Fibroblast of lung (primary cell): ENCODE measurements around the gene PTCHD4. TPM values are rescaled to one million over a fixed set of nuclear protein-coding genes. Genes with fewer than 3 reads are reported as not detected.
A peak's percentile ranks its signal among the peaks of the same experiment; 100 is the strongest.
"Not testable (repeated sequence)": the region's sequence is repeated elsewhere in the genome, so short reads cannot be mapped to it uniquely, and the experiment has no call there.

Experiments
- DNase-seq, 2 donors: peaks; one replicate each; pipeline versions ENCODE4 v3.0.0 to v3.0.0-alpha.2; 2010; ENCODE audit warnings: low read depth in 2 of 2
- H2AFZ ChIP-seq: 2 replicates; pipeline ENCODE4 v1.5.1; 2012; ENCODE audit warnings: low read length, control low read depth, inconsistent platforms
- H3K27ac ChIP-seq: 2 replicates; pipeline ENCODE4 v1.5.1; 2011; ENCODE audit warnings: low read length, control low read depth; ENCODE audit not compliant: insufficient read depth
- H3K27me3 ChIP-seq: 2 replicates; pipeline ENCODE4 v1.5.1; 2011; ENCODE audit warnings: mild to moderate bottlenecking, low read length; ENCODE audit not compliant: control insufficient read depth, insufficient read depth
- H3K36me3 ChIP-seq: 2 replicates; pipeline ENCODE4 v1.5.1; 2011; ENCODE audit warnings: low read length; ENCODE audit not compliant: control insufficient read depth, insufficient read depth
- H3K4me1 ChIP-seq: 2 replicates; pipeline ENCODE4 v1.5.1; 2011; ENCODE audit warnings: low read length; ENCODE audit not compliant: control insufficient read depth, insufficient read depth; ENCODE audit errors: extremely low read depth
- H3K4me2 ChIP-seq: 2 replicates; pipeline ENCODE4 v1.5.1; 2011; ENCODE audit warnings: low read length, control low read depth; ENCODE audit not compliant: insufficient read depth; ENCODE audit errors: extremely low read depth
- H3K4me3 ChIP-seq, 4 experiments: fragments of 200-600 bp in 1 of 4; sonication (generic) in 1 of 4; replicated peaks in 1 of 4; 2 replicates each; pipeline ENCODE4 v1.5.1; 2011 to 2016; ENCODE audit warnings: low read length in 4 of 4, low read depth in 3 of 4, mild to moderate bottlenecking in 3 of 4, control low read depth in 2 of 4, inconsistent platforms in 1 of 4, mixed read lengths in 1 of 4; ENCODE audit not compliant: insufficient read depth in 1 of 4; ENCODE audit errors: control extremely low read depth in 1 of 4
- H3K79me2 ChIP-seq: 2 replicates; pipeline ENCODE4 v1.5.1; 2012; ENCODE audit warnings: mild to moderate bottlenecking, low read length, inconsistent platforms; ENCODE audit not compliant: control insufficient read depth, insufficient read depth
- H3K9ac ChIP-seq: 2 replicates; pipeline ENCODE4 v1.5.1; 2011; ENCODE audit warnings: mild to moderate bottlenecking, low read length, control low read depth; ENCODE audit not compliant: insufficient read depth
- H3K9me3 ChIP-seq: 2 replicates; pipeline ENCODE4 v1.5.1; 2012; ENCODE audit warnings: low read depth, low read length; ENCODE audit not compliant: control insufficient read depth, insufficient read depth
- H4K20me1 ChIP-seq: 2 replicates; pipeline ENCODE4 v1.5.1; 2011; ENCODE audit warnings: low read length; ENCODE audit not compliant: control insufficient read depth, insufficient read depth; ENCODE audit errors: extremely low read depth
- EZH2 ChIP-seq: IDR thresholded peaks from 2 replicates; pipeline ENCODE4 v1.5.1; 2012; ENCODE audit warnings: low read length, control low read depth, mild to moderate bottlenecking; ENCODE audit errors: missing control alignments
- polyA plus RNA-seq, 2 donors: library from polyadenylated mRNA; depleted of rRNA in 1 of 2; stranded (reverse) in 1 of 2; unstranded in 1 of 2; fragments of >200 nt; gene quantifications; 2 replicates each; pipeline ENCODE4 v1.2.1, GENCODE V29; 2011 to 2012; ENCODE audit warnings: missing spikeins in 1 of 2
- total RNA-seq: library from RNA; depleted of rRNA; stranded (reverse); fragments of >200 nt; gene quantifications from 2 replicates; pipeline ENCODE4 v1.2.1, GENCODE V29; 2014
- TF ChIP-seq, protein P1 (sequence below), 2 donors: IDR thresholded peaks in 1 of 2; conservative IDR thresholded peaks in 1 of 2; 1 replicate in 1 of 2; 2 replicates in 1 of 2; pipeline ENCODE4 v1.5.1; 2011 to 2012; ENCODE audit warnings: low read length in 2 of 2, control low read depth in 1 of 2, inconsistent platforms in 1 of 2, low read depth in 1 of 2, mild to moderate bottlenecking in 1 of 2

PTCHD4 gene
- total and polyA plus RNA-seq, 2 donors (not counting 1 experiment from before 2014, with no cell fraction given) = 0.57 to 5.8 TPM

DNA sequence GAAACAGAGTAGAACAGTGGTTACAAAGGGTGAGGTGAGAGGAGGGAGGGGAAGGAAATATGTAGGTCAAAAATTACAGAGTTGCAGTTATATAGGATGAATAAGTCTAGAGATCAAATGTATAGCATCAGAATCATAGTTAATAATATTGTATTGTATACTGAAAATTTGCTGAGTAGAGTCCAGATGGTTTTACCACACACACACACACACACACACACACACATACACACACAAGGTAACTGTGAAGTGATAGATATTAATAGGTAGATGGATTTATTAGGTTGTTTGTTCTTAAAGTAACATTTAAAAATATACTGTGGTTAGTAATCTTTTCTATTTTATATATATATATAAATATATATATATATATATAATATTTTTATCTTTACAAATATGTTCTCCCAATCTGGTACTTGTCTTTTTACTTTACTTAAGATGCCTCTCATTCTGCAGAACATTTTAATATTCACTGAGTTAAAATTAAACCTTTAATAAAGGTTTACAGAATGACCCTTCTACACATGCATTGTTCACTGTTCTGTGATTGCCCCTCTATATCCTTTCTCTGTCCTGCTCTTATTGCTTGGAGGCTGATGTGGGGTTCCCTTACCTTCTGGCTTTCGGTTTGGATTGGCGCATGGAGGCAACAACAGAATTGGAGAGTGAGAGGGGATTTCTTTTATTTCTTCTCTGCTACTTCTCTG, 408 bp downstream of the PTCHD4 start:
- Histone ChIP-seq H3K4me3 (peak overlapping the region in 2 of 4 experiments; percentile 54 to 61), H3K4me2 (no peak overlapping the region), H3K79me2 (no peaks in the 10 kb centered on the region), H3K4me1 (no peaks in the 10 kb centered on the region), H3K36me3 (no peaks in the 10 kb centered on the region), H3K9ac (no peak overlapping the region), H3K9me3 (no peaks in the 10 kb centered on the region), H4K20me1 (no peaks in the 10 kb centered on the region), H3K27ac (no peak overlapping the region), H2AFZ (peak overlapping the region; percentile 53), H3K27me3 (no peaks in the 10 kb centered on the region)
- peak; percentile 12 to 26 for DNase-seq
- TF ChIP-seq, protein P1, sequence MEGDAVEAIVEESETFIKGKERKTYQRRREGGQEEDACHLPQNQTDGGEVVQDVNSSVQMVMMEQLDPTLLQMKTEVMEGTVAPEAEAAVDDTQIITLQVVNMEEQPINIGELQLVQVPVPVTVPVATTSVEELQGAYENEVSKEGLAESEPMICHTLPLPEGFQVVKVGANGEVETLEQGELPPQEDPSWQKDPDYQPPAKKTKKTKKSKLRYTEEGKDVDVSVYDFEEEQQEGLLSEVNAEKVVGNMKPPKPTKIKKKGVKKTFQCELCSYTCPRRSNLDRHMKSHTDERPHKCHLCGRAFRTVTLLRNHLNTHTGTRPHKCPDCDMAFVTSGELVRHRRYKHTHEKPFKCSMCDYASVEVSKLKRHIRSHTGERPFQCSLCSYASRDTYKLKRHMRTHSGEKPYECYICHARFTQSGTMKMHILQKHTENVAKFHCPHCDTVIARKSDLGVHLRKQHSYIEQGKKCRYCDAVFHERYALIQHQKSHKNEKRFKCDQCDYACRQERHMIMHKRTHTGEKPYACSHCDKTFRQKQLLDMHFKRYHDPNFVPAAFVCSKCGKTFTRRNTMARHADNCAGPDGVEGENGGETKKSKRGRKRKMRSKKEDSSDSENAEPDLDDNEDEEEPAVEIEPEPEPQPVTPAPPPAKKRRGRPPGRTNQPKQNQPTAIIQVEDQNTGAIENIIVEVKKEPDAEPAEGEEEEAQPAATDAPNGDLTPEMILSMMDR (conservative IDR thresholded peaks at IDR 0.05 in 1 of 2, IDR thresholded peaks at IDR 0.05 in 1 of 2; ENCODE audit: low read depth in 1 of 2, low read length in 2 of 2) = no peak
- TF ChIP-seq EZH2 = no peak

DNA sequence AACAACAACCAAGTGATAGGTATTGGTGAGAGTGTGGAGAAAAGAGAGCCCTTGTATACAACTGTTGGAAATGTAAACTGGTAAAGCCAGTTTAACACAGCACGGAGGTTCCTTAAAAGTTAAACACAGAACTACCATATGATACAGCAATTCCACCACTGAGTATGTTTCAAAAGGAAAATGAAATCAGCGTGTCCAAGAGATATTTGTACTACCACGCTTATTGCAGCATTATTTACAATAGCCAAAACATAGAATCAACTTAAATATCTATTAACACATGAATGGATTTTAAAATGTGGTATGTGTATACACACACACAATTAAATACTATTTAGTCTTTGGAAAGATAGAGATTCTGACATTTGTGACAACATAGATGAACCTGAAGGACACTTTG, 1.1 kb downstream of the PTCHD4 start:
- Histone ChIP-seq H3K27ac (no peak overlapping the region), H3K27me3 (no peaks in the 10 kb centered on the region)
- DNase-seq = peak; percentile 23 to 26

DNA sequence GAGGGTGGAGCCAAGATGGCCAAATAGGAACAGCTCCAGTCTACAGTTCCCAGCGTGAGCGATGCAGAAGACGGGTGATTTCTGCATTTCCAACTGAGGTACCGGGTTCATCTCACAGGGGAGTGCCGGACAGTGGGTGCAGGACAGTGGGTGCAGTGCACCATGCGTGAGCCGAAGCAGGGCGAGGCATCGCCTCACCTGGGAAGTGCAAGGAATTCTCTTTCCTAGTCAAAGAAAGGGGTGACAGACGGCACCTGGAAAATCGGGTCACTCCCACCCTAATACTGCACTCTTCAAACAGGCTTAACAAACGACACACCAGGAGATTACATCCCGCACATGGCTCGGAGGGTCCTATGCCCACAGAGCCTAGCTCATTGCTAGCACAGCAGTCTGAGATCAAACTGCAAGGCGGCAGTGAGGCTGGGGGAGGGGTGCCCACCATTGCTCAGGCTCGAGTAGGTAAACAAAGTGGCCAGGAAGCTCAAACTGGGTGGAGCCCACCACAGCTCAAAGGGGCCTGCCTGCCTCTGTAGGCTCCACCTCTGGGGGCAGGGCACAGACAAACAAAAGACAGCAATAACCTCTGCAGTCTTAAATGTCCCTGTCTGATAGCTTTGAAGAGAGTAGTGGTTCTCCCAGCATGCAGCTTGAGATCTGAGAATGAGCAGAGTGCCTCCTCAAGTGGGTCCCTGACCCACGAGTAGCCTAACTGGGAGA, 8.4 kb downstream of the PTCHD4 start:
- not testable (repeated sequence) for H3K4me1 ChIP-seq, H3K9me3 ChIP-seq, H3K4me2 ChIP-seq, H3K27ac ChIP-seq, H3K36me3 ChIP-seq, H2AFZ ChIP-seq, H3K27me3 ChIP-seq, H3K9ac ChIP-seq, H3K4me3 ChIP-seq, H4K20me1 ChIP-seq, DNase-seq, H3K79me2 ChIP-seq

More for the DNA sequence above, 1.1 kb downstream of the PTCHD4 start:
- Histone ChIP-seq H3K4me2 (no peak overlapping the region), H2AFZ (no peak overlapping the region), H3K4me3 (peak overlapping the region in 2 of 4 experiments; percentile 50 to 54), H3K9ac (no peak overlapping the region), H4K20me1 (no peaks in the 10 kb centered on the region), H3K9me3 (no peaks in the 10 kb centered on the region), H3K79me2 (no peaks in the 10 kb centered on the region), H3K36me3 (no peaks in the 10 kb centered on the region), H3K4me1 (no peaks in the 10 kb centered on the region)
- TF ChIP-seq, protein P1 (conservative IDR thresholded peaks at IDR 0.05 in 1 of 2, IDR thresholded peaks at IDR 0.05 in 1 of 2; ENCODE audit: low read depth in 1 of 2, low read length in 2 of 2) = no peak
- no peak for TF ChIP-seq EZH2
